Natural killer cell (primary cell): ENCODE results near the gene PPP2R2D. TPM values are rescaled to one million over a fixed set of nuclear protein-coding genes. Genes with fewer than 3 reads are reported as not detected.

ENCODE experiments used
- ATAC-seq, 3 donors: fragments of 150-1000 bp in 2 of 3; fragments of 200-7000 bp in 1 of 3; cut with Tn5 transposase; 1 replicate in 1 of 3; 2 replicates in 2 of 3; pipeline ENCODE4 v1.10.0; 2021; ENCODE audit warnings: mild to moderate bottlenecking in 2 of 3, moderate library complexity in 2 of 3
- DNase-seq, 2 donors: peaks; one replicate each; pipeline versions ENCODE4 v3.0.0 to v3.0.0-alpha.2; 2013 to 2021; ENCODE audit warnings: mixed read lengths in 1 of 2
- H3K27ac ChIP-seq: one replicate; pipeline ENCODE4 v1.5.1; 2013; ENCODE audit warnings: mild to moderate bottlenecking, low read length
- H3K27me3 ChIP-seq: one replicate; pipeline ENCODE4 v1.6.1; 2013; ENCODE audit warnings: low read length; ENCODE audit not compliant: control insufficient read depth, insufficient read depth
- H3K36me3 ChIP-seq: one replicate; pipeline ENCODE4 v1.6.1; 2013; ENCODE audit warnings: low read length; ENCODE audit not compliant: control insufficient read depth, insufficient read depth
- H3K4me1 ChIP-seq: one replicate; pipeline ENCODE4 v1.6.1; 2013; ENCODE audit warnings: low read length; ENCODE audit not compliant: control insufficient read depth, insufficient read depth
- H3K4me3 ChIP-seq: one replicate; pipeline ENCODE4 v1.5.1; 2013; ENCODE audit warnings: low read length
- H3K9me3 ChIP-seq: one replicate; pipeline ENCODE4 v1.6.1; 2013; ENCODE audit warnings: low read length; ENCODE audit not compliant: control insufficient read depth, insufficient read depth
- H3K27ac Mint-ChIP-seq, 2 donors: one replicate each; pipeline ENCODE4 v1.8.0; 2022; ENCODE audit warnings: mild to moderate bottlenecking in 2 of 2, mixed read lengths in 2 of 2, moderate library complexity in 1 of 2
- H3K27me3 Mint-ChIP-seq, 2 donors: one replicate each; pipeline ENCODE4 v1.8.0; 2022; ENCODE audit warnings: low read depth in 2 of 2, mixed read lengths in 2 of 2
- H3K36me3 Mint-ChIP-seq: one replicate; pipeline ENCODE4 v1.8.0; 2022; ENCODE audit warnings: mixed read lengths
- H3K4me1 Mint-ChIP-seq, 2 donors: one replicate each; pipeline ENCODE4 v1.8.0; 2022; ENCODE audit warnings: mixed read lengths in 2 of 2
- H3K4me3 Mint-ChIP-seq: one replicate; pipeline ENCODE4 v1.8.0; 2022; ENCODE audit warnings: mild to moderate bottlenecking, moderate library complexity, mixed read lengths
- H3K9me3 Mint-ChIP-seq, 2 donors: one replicate each; pipeline ENCODE4 v1.8.0; 2022; ENCODE audit warnings: mixed read lengths in 2 of 2
- WGBS: methylation state at CpG from one replicate; pipeline ENCODE4 v1.1.7; 2013; ENCODE audit warnings: missing lambda C conversion rate; ENCODE audit not compliant: insufficient coverage; 5-methylcytosine and 5-hydroxymethylcytosine counted together
- intact Hi-C: fragments of 100-400 bp; cut with micrococcal nuclease; formaldehyde crosslinking; loops from one replicate; pipeline ENCODE4 v1.14.2; 2022
- total RNA-seq, 4 donors: library from RNA; stranded (reverse); fragments of 120-200 nt in 1 of 4; gene quantifications; one replicate each; pipeline versions ENCODE4 v1.2.3 to v1.2.4, GENCODE V29; 2013 to 2022
- TF ChIP-seq, protein P1 (sequence below): fragments of 200-600 bp; IDR thresholded peaks from one replicate; pipeline ENCODE4 v1.8.0; 2022; ENCODE audit warnings: antibody characterized with exemption

Gene PPP2R2D
- total RNA-seq, 3 donors from 2014 or later (not counting 1 experiment from before 2014, with no cell fraction given) = 28.6 to 39.8 (median 35.8) TPM

DNA sequence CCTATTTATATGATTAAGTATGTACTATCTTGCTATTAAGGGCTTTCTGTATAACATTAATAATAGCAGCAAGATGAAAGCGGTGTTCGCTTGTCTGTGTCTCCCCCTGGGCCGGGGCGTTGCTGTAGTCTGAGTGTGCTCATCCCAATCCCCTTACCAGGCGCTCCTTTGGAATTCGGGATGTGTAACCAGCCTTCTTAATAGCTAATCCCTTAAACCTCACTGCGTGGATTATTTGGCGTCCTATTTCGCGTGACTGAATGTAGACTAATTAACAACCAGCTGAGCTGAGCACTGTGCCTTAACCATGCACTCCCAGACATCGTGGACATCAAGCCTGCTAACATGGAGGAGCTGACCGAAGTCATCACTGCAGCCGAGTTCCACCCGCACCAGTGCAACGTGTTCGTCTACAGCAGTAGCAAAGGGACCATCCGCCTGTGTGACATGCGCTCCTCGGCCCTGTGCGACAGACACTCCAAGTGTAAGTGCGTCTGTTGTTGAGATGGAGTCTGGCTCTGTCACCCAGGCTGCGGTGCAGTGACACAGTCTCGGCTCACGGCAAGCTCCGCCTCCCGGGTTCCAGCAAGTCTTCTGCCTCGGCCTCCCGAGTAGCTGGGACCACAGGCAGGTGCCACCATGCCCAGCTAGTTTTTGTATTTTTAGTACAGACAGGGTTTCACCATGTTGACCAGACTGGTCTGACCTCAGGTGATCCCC, 44.3 kb downstream of the PPP2R2D start:
- no peaks in the 10 kb centered on the region for H3K4me1 ChIP-seq
- H3K27me3 ChIP-seq = no peaks in the 10 kb centered on the region
- TF ChIP-seq, protein P1, sequence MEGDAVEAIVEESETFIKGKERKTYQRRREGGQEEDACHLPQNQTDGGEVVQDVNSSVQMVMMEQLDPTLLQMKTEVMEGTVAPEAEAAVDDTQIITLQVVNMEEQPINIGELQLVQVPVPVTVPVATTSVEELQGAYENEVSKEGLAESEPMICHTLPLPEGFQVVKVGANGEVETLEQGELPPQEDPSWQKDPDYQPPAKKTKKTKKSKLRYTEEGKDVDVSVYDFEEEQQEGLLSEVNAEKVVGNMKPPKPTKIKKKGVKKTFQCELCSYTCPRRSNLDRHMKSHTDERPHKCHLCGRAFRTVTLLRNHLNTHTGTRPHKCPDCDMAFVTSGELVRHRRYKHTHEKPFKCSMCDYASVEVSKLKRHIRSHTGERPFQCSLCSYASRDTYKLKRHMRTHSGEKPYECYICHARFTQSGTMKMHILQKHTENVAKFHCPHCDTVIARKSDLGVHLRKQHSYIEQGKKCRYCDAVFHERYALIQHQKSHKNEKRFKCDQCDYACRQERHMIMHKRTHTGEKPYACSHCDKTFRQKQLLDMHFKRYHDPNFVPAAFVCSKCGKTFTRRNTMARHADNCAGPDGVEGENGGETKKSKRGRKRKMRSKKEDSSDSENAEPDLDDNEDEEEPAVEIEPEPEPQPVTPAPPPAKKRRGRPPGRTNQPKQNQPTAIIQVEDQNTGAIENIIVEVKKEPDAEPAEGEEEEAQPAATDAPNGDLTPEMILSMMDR = no peak
- intact Hi-C loops = no loop called here
- DNase-seq = no peak
- Mint-ChIP-seq H3K9me3 (no peaks in the 10 kb centered on the region), H3K36me3 (peaks cover 22% of the 10 kb centered on the region), H3K27ac (no peak overlapping the region), H3K27me3 (no peaks in the 10 kb centered on the region), H3K4me3 (no peak overlapping the region), H3K4me1 (peaks cover 8 to 10% of the 10 kb centered on the region in 2 donors)
- 99% methylated on average over 28 of the region's 28 CpGs for WGBS
- H3K36me3 ChIP-seq = peaks cover 58% of the 10 kb centered on the region
- no peaks in the 10 kb centered on the region for H3K9me3 ChIP-seq
- ATAC-seq = no peak
- H3K4me3 ChIP-seq = no peak overlapping the region
- H3K27ac ChIP-seq = no peak overlapping the region

DNA sequence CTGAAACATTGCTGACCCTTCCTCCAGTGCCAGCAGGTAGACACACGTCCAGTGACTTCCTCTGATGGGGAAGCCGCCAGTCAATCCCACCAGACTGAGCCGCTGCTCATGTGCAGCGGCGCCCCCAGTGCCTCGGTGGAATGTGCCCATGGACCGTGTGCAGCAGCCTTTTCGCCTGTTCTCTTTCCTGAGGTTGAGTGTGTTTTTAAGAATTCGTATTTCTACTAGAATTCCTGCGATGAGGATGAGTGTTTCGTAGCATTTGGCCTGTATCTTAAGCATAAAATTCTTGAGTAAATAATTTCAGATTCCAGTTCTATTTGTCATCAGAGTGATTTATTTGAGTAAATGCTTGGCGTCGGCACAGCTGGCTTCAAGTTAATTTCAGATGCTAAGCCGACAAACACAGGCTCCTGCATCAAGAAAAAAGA, 45.5 kb downstream of the PPP2R2D start:
- Mint-ChIP-seq H3K4me3 (no peak overlapping the region), H3K4me1 (peaks cover 8 to 10% of the 10 kb centered on the region in 2 donors), H3K27me3 (no peaks in the 10 kb centered on the region), H3K36me3 (peaks cover 12% of the 10 kb centered on the region), H3K27ac (no peak overlapping the region), H3K9me3 (no peaks in the 10 kb centered on the region)
- DNase-seq = no peak
- H3K4me1 ChIP-seq = no peaks in the 10 kb centered on the region
- no peak overlapping the region for H3K4me3 ChIP-seq
- ATAC-seq = no peak
- TF ChIP-seq, protein P1 = no peak
- intact Hi-C loops = no loop called here
- whole genome bisulfite sequencing = 100% methylated on average over 14 of the region's 14 CpGs
- no peak overlapping the region for H3K27ac ChIP-seq
- peaks cover 58% of the 10 kb centered on the region for H3K36me3 ChIP-seq
- no peaks in the 10 kb centered on the region for H3K27me3 ChIP-seq
- H3K9me3 ChIP-seq = no peaks in the 10 kb centered on the region

DNA sequence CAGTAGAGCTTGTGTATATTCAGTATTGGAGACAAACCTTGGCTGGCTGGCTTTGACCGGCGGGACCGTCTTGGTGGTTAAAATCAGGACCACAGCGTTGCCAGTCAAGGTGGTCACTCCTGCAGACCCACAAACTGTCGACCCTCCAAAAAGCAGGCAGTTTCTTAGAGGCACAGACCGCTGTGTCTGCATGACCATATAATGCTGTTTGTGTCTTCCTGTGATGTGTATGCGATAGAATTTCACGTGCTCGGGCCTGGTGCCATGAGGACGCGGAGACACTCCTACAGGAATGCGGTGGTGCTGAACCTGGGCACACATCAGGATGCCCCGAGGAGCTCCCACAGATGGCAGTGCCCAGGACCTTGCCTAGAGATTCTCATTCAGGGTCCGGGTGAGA, 46.1 kb downstream of the PPP2R2D start:
- Histone ChIP-seq H3K9me3 (no peaks in the 10 kb centered on the region), H3K4me1 (no peaks in the 10 kb centered on the region), H3K27ac (no peak overlapping the region), H3K4me3 (no peak overlapping the region), H3K36me3 (peaks cover 62% of the 10 kb centered on the region), H3K27me3 (no peaks in the 10 kb centered on the region)
- Mint-ChIP-seq H3K27me3 (no peaks in the 10 kb centered on the region), H3K27ac (no peak overlapping the region), H3K4me1 (peaks cover 8 to 10% of the 10 kb centered on the region in 2 donors), H3K36me3 (peaks cover 12% of the 10 kb centered on the region), H3K9me3 (no peaks in the 10 kb centered on the region), H3K4me3 (no peak overlapping the region)
- TF ChIP-seq, protein P1 = no peak
- DNase-seq (no peak), ATAC-seq (no peak)
- intact Hi-C loops = no loop called here
- WGBS = 97% methylated on average over 14 of the region's 14 CpGs
